H54 (cell line): ENCODE data around the gene SUGT1.

Experiments used
- DNase-seq: peaks from one replicate; pipeline ENCODE4 v3.0.0; 2011; ENCODE audit warnings: low spot score, mixed read lengths; ENCODE audit not compliant: insufficient read length
- FAIRE-seq: peaks from 3 replicates; lab custom pipeline; 2011; peaks lifted over from hg19 to GRCh38; lab: Jason Lieb, UNC
- POLR2A ChIP-seq: IDR thresholded peaks from 2 replicates; pipeline ENCODE4 v1.6.1; 2011; ENCODE audit warnings: low read depth, mild to moderate bottlenecking, low read length

Gene SUGT1

GRCh38 chr13:52737965-52738364 is 85.3 kb downstream of the SUGT1 start:
- FAIRE-seq: no peak
- no peak for DNase-seq
- no peak for TF ChIP-seq POLR2A

GRCh38 chr13:52738719-52739467 is 86.3 kb downstream of the SUGT1 start:
- no peak for TF ChIP-seq POLR2A
- no peak for FAIRE-seq
- no peak for DNase-seq

GRCh38 chr13:52739468-52740071 is 86.9 kb downstream of the SUGT1 start, which contains the start of gene CNMD:
Gene CNMD (minus strand): TSS chr13:52739820. CDS start chr13:52739701, 119 bp downstream.
- DNase-seq: no peak
- FAIRE-seq: no peak
- no peak for TF ChIP-seq POLR2A

GRCh38 chr13:52743569-52743968 is 90.9 kb downstream of the SUGT1 start:
- no peak for TF ChIP-seq POLR2A
- no peak for FAIRE-seq
- no peak for DNase-seq

- no peak for DNase-seq
- TF ChIP-seq POLR2A: no peak
- FAIRE-seq: no peak
Observed at GRCh38 chr13:52743988-52744387, 91.4 kb downstream of the SUGT1 start.

GRCh38 chr13:52744842-52745375 is 92.3 kb downstream of the SUGT1 start:
- FAIRE-seq (no peak), DNase-seq (no peak)
- no peak for TF ChIP-seq POLR2A

- TF ChIP-seq POLR2A: no peak
- FAIRE-seq: no peak
- no peak for DNase-seq
Observed at GRCh38 chr13:52746141-52746540, 93.5 kb downstream of the SUGT1 start.

- no peak for DNase-seq
- FAIRE-seq: no peak
- TF ChIP-seq POLR2A: no peak
Observed at GRCh38 chr13:52749419-52749818, 96.8 kb downstream of the SUGT1 start.
